Diencephalon (tissue), 1 donor: Measurements from ENCODE around the gene MAPRE2. TPM values are rescaled to one million over a fixed set of nuclear protein-coding genes. Genes with fewer than 3 reads are reported as not detected.

Experiments
- small RNA-seq: library from RNA; depleted of rRNA; stranded (forward); fragments of <200 nt; gene quantifications from one replicate; pipeline ENCODE3, GENCODE V24; 2014
- total RNA-seq: library from RNA; depleted of rRNA; stranded (reverse); fragments of >200 nt; gene quantifications from one replicate; pipeline ENCODE4 v1.2.3, GENCODE V29; 2014

MAPRE2 gene
- total RNA-seq = 112 TPM

DNA sequence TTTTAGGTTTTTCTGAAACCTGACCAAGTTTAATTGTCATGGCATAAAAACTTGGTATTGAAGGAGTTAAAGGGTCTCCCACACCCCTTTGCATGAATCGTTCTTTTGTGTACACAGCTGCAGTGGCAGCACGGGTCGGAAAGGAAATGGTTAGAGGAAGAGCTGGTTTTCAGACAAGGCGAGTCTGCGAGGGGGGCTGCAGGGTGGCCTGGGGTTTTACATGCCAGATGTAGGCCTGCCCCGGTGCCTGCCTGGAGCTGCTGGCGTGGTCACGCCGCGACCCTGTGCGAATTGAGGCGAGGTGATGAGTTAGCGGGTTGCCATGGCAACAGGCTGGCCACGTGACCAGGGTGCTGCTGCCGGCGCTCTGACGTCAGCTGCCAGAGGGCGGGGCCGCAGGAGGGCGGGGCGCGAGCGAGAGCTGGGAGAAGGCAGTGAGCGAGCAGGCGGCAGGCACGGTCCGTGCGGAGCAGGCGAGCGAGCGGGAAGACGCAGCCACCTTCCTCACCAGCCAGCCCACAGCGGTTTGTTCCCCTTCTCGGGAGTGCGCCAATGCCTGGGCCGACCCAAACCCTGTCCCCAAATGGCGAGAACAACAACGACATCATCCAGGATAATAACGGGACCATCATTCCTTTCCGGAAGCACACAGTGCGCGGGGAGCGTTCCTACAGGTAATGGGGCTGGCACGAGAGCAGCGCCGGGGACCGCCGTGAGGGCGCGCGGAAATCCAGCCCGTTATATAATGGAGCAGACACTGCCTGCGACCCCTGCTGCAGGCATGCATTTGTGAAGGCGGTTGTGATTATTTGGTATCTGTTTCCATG lies at the start of gene MAPRE2:
TSS of gene MAPRE2 (plus strand) at position 426 of the 827 bp plus-strand sequence. CDS start at position 553, 127 bp downstream.

Small RNA genes lying within 50 kb of the gene (small RNA-seq; reads per million reads assigned to genes)
- gene AC015967.2 = not detected

Other genes starting within 250 kb of the MAPRE2 start
- 43.1 TPM for gene ZNF397, start 199.6 kb downstream of the MAPRE2 start, total RNA-seq
- 22.8 TPM for gene ZSCAN30, start 248.8 kb downstream of the MAPRE2 start, total RNA-seq